ENCODE measurements around the gene CADM1. TPM values are rescaled to one million over a fixed set of nuclear protein-coding genes. Genes with fewer than 3 reads are reported as not detected.

CADM1 gene
- total and polyA plus RNA-seq, 10 of the 15 experiments (the other 5 are each of a cell fraction or from before 2014, with no cell fraction given) = 0.03 to 0.48 (median 0.15) TPM; not detected in 3

- Histone ChIP-seq H4K20me1 (ENCODE audit: control insufficient read depth, insufficient read depth) (no peaks in the 10 kb centered on the region), H3K27ac (ENCODE audit: control insufficient read depth, insufficient read depth) (no peak overlapping the region), H3K4me3 (no peak overlapping the region), H3K4me2 (ENCODE audit: control insufficient read depth, insufficient read depth) (no peak overlapping the region), H3K27me3 (replicated peaks in 1 of 2; ENCODE audit: control insufficient read depth in 2 of 2, insufficient read depth in 2 of 2, low read length in 1 of 2) (no peaks in the 10 kb centered on the region), H2AFZ (ENCODE audit: control insufficient read depth, low read depth, low read length) (no peak overlapping the region), H3K79me2 (ENCODE audit: control insufficient read depth, insufficient read depth, low read length) (no peaks in the 10 kb centered on the region), H3K4me1 (ENCODE audit: control insufficient read depth, insufficient read depth, low read length) (peaks cover 3% of the 10 kb centered on the region; the same call in 1 of the 2 replicates), H3K9me3 (replicated peaks; ENCODE audit: control insufficient read depth, insufficient read depth, low read length) (no peaks in the 10 kb centered on the region), H3K9ac (ENCODE audit: control insufficient read depth, insufficient read depth, low read length) (no peak overlapping the region), H3K36me3 (ENCODE audit: control insufficient read depth in 2 of 2, insufficient read depth in 2 of 2, low read length in 1 of 2) (no peaks in the 10 kb centered on the region)
- ChIA-PET RAD21 (ENCODE audit: unreplicated experiment) (no interaction called here), SMC1A (ENCODE audit: uncharacterized antibody, unreplicated experiment) (no interaction called here), POLR2A (no interaction called here), CTCF (no interaction called here)
- intact Hi-C loops (cut with micrococcal nuclease; ENCODE audit: unreplicated experiment) = no loop called here
- no peak for DNase-seq (ENCODE audit: low read depth, low spot score)
- TF ChIP-seq YBX1 (IDR thresholded peaks at IDR 0.05) = no peak
- TF ChIP-seq FOXM1 (IDR thresholded peaks at IDR 0.05; ENCODE audit: low read depth, low read length) = no peak
- no peak for TF ChIP-seq MYC (IDR thresholded peaks at IDR 0.05; ENCODE audit: insufficient read depth, insufficient read length, insufficient replicate concordance, low read length, severe bottlenecking)
- TF ChIP-seq, protein P1, sequence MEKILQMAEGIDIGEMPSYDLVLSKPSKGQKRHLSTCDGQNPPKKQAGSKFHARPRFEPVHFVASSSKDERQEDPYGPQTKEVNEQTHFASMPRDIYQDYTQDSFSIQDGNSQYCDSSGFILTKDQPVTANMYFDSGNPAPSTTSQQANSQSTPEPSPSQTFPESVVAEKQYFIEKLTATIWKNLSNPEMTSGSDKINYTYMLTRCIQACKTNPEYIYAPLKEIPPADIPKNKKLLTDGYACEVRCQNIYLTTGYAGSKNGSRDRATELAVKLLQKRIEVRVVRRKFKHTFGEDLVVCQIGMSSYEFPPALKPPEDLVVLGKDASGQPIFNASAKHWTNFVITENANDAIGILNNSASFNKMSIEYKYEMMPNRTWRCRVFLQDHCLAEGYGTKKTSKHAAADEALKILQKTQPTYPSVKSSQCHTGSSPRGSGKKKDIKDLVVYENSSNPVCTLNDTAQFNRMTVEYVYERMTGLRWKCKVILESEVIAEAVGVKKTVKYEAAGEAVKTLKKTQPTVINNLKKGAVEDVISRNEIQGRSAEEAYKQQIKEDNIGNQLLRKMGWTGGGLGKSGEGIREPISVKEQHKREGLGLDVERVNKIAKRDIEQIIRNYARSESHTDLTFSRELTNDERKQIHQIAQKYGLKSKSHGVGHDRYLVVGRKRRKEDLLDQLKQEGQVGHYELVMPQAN (conservative IDR thresholded peaks at IDR 0.05) = no peak
- WGBS (ENCODE audit: insufficient coverage, insufficient replicate concordance, low lambda C conversion rate, missing lambda C conversion rate) = 74% methylated on average over 4 of the region's 4 CpGs
- in situ Hi-C loops (cut with MboI) = no loop called here
- no peak for ATAC-seq
- no peak for FAIRE-seq
- no TSS peak for BruUV-seq (replicated peaks)
Measured at GRCh38 chr11:115377882-115378296, 126.3 kb downstream of the CADM1 start.

DNA sequence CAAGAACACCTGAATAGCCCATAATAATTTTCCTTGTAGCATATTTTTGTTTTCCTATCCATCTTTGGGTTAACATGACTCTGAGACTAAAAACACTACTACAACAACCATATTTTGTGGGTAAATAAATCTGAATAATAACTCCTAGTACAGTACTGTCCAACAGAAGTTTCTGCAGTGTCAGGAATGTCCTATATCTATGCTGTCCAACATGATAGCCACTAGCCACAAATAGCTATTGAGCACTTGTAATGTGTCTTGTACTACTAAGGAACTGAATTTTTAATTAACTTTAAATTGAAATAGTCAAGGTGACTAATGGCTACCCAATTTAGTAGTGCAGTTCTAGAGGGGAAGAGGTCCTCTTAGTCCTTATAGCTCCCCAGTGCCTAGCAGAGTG lies 135.6 kb downstream of the CADM1 start:
- H3K36me3 ChIP-seq (ENCODE audit: control insufficient read depth in 2 of 2, insufficient read depth in 2 of 2, low read length in 1 of 2) = no peaks in the 10 kb centered on the region
- DNase-seq (ENCODE audit: low read depth, low spot score) (no peak), FAIRE-seq (no peak), ATAC-seq (no peak)
- intact Hi-C loops (cut with micrococcal nuclease; ENCODE audit: unreplicated experiment) (no loop called here), in situ Hi-C loops (cut with MboI) (no loop called here)
- no peaks in the 10 kb centered on the region for H3K9me3 ChIP-seq (replicated peaks; ENCODE audit: control insufficient read depth, insufficient read depth, low read length)
- H3K27ac ChIP-seq (ENCODE audit: control insufficient read depth, insufficient read depth) = no peak overlapping the region
- H3K4me3 ChIP-seq = no peak overlapping the region
- no peak for TF ChIP-seq ZBED1 (IDR thresholded peaks at IDR 0.05; ENCODE audit: borderline replicate concordance)
- no peak for TF ChIP-seq TCF12 (IDR thresholded peaks at IDR 0.05; ENCODE audit: low read depth, low read length)
- no peak for TF ChIP-seq ASH2L (IDR thresholded peaks at IDR 0.05; ENCODE audit: borderline replicate concordance, low read depth)
- no peak for TF ChIP-seq RELA (IDR thresholded peaks at IDR 0.05; ENCODE audit: borderline replicate concordance, partially characterized antibody)
- no peak for TF ChIP-seq ZNF622 (IDR thresholded peaks at IDR 0.05)
- no peak for TF ChIP-seq CBX3 (IDR thresholded peaks at IDR 0.05; ENCODE audit: borderline replicate concordance, low read depth)
- peaks cover 0 to 3% of the 10 kb centered on the region in 2 experiments; a peak in 2 of 4 replicates for H3K27me3 ChIP-seq (replicated peaks in 1 of 2; ENCODE audit: control insufficient read depth in 2 of 2, insufficient read depth in 2 of 2, low read length in 1 of 2)
- POLR2A ChIA-PET = no interaction called here
- BruUV-seq (replicated peaks) = no TSS peak
- RAD21 ChIA-PET (ENCODE audit: unreplicated experiment) = no interaction called here
- no peaks in the 10 kb centered on the region for H3K4me1 ChIP-seq (ENCODE audit: control insufficient read depth, insufficient read depth, low read length)
- SMC1A ChIA-PET (ENCODE audit: uncharacterized antibody, unreplicated experiment) = no interaction called here
- CTCF ChIA-PET = interaction anchor here (1.0 kb wide), 1 partner anchor 34 kb away, joined by 6 read pairs; no protein-coding TSS in a partner anchor
- H4K20me1 ChIP-seq (ENCODE audit: control insufficient read depth, insufficient read depth) = no peaks in the 10 kb centered on the region
- no peak overlapping the region for H3K9ac ChIP-seq (ENCODE audit: control insufficient read depth, insufficient read depth, low read length)
- no peak overlapping the region for H2AFZ ChIP-seq (ENCODE audit: control insufficient read depth, low read depth, low read length)
- H3K4me2 ChIP-seq (ENCODE audit: control insufficient read depth, insufficient read depth) = no peak overlapping the region
- no peaks in the 10 kb centered on the region for H3K79me2 ChIP-seq (ENCODE audit: control insufficient read depth, insufficient read depth, low read length)
